HepG2 (cell line): ENCODE data around the gene ADPRS. TPM values are rescaled to one million over a fixed set of nuclear protein-coding genes. Genes with fewer than 3 reads are reported as not detected.

Experiments used
- HES4 ChIP-seq: sonication (generic); formaldehyde crosslinking; IDR thresholded peaks from 2 replicates; pipeline ENCODE4 v1.9.0; 2021; ENCODE audit warnings: mild to moderate bottlenecking, missing genetic modification reagents, borderline replicate concordance
- HHEX ChIP-seq: IDR thresholded peaks from 2 replicates; pipeline ENCODE4 v1.6.1; 2016; ENCODE audit warnings: control low read depth
- HNRNPL ChIP-seq: fragments of 200-400 bp; formaldehyde crosslinking; IDR thresholded peaks from 2 replicates; pipeline ENCODE4 v1.6.1; 2017; ENCODE audit warnings: mild to moderate bottlenecking, low read depth, low read length
- PHF8 ChIP-seq: sonication (generic); formaldehyde crosslinking; IDR thresholded peaks from 2 replicates; pipeline ENCODE4 v1.5.0; 2020; ENCODE audit warnings: missing genetic modification reagents
- PLRG1 ChIP-seq: fragments of 450-650 bp; conservative IDR thresholded peaks from 2 replicates; pipeline ENCODE4 v1.6.1; 2016
- SALL2 ChIP-seq: sonication (generic); formaldehyde crosslinking; IDR thresholded peaks from 2 replicates; pipeline ENCODE4 v1.8.1; 2023; ENCODE audit warnings: mild to moderate bottlenecking, missing genetic modification reagents, inconsistent platforms
- SMARCC2 ChIP-seq: fragments of 450-650 bp; IDR thresholded peaks from 2 replicates; pipeline ENCODE4 v1.6.1; 2017; ENCODE audit warnings: antibody characterized with exemption, mild to moderate bottlenecking
- SMYD3 ChIP-seq: sonication (generic); formaldehyde crosslinking; IDR thresholded peaks from 2 replicates; pipeline ENCODE4 v1.8.1; 2023; ENCODE audit warnings: mild to moderate bottlenecking, missing genetic modification reagents
- TARDBP ChIP-seq: sonication (generic); formaldehyde crosslinking; IDR thresholded peaks from 2 replicates; pipeline ENCODE4 v1.8.0; 2022; ENCODE audit warnings: mild to moderate bottlenecking, missing genetic modification reagents
- TBP ChIP-seq: sonication (generic); formaldehyde crosslinking; IDR thresholded peaks from 2 replicates; pipeline ENCODE4 v1.5.0; 2020; ENCODE audit warnings: missing genetic modification reagents
- ZBTB20 ChIP-seq: sonication (generic); formaldehyde crosslinking; IDR thresholded peaks from 2 replicates; pipeline ENCODE4 v1.8.1; 2023; ENCODE audit warnings: missing genetic modification reagents, low read depth, mild to moderate bottlenecking, borderline replicate concordance
- ZFP36L2 ChIP-seq: sonication (generic); formaldehyde crosslinking; IDR thresholded peaks from 2 replicates; pipeline ENCODE4 v1.4.0; 2020; ENCODE audit warnings: missing genetic modification reagents
- ZNF101 ChIP-seq: sonication (generic); formaldehyde crosslinking; IDR thresholded peaks from 2 replicates; pipeline ENCODE4 v1.4.0; 2020; ENCODE audit warnings: mild to moderate bottlenecking, low read depth, missing genetic modification reagents, borderline replicate concordance
- ZNF160 ChIP-seq: sonication (generic); formaldehyde crosslinking; IDR thresholded peaks from 2 replicates; pipeline ENCODE4 v1.8.0; 2022; ENCODE audit warnings: mild to moderate bottlenecking, inconsistent platforms, missing genetic modification reagents
- ZNF234 ChIP-seq: sonication (generic); formaldehyde crosslinking; conservative IDR thresholded peaks from 2 replicates; pipeline ENCODE4 v1.5.1; 2020; ENCODE audit warnings: mild to moderate bottlenecking, missing genetic modification reagents
- ZNF616 ChIP-seq: sonication (generic); formaldehyde crosslinking; IDR thresholded peaks from 2 replicates; pipeline ENCODE4 v1.5.0; 2020; ENCODE audit warnings: low read depth, mild to moderate bottlenecking, missing genetic modification reagents
- ZNF709 ChIP-seq: sonication (generic); formaldehyde crosslinking; IDR thresholded peaks from 2 replicates; pipeline ENCODE4 v1.5.0; 2020; ENCODE audit warnings: mild to moderate bottlenecking, missing genetic modification reagents
- ZNF747 ChIP-seq: sonication (generic); formaldehyde crosslinking; IDR thresholded peaks from 2 replicates; pipeline ENCODE4 v1.8.1; 2023; ENCODE audit warnings: missing genetic modification reagents, mild to moderate bottlenecking, borderline replicate concordance
- ZNF749 ChIP-seq: sonication (generic); formaldehyde crosslinking; IDR thresholded peaks from 2 replicates; pipeline ENCODE4 v1.8.0; 2022; ENCODE audit warnings: mild to moderate bottlenecking, missing genetic modification reagents, moderate library complexity, borderline replicate concordance
- ZNF75D ChIP-seq: sonication (generic); formaldehyde crosslinking; IDR thresholded peaks from 2 replicates; pipeline ENCODE4 v1.8.1; 2023; ENCODE audit warnings: missing genetic modification reagents, mild to moderate bottlenecking, borderline replicate concordance
- ZNF773 ChIP-seq: sonication (generic); formaldehyde crosslinking; IDR thresholded peaks from 2 replicates; pipeline ENCODE4 v1.4.0; 2020; ENCODE audit warnings: missing genetic modification reagents, borderline replicate concordance
- ZSCAN25 ChIP-seq: sonication (generic); formaldehyde crosslinking; IDR thresholded peaks from 2 replicates; pipeline ENCODE4 v1.8.0; 2022; ENCODE audit warnings: mild to moderate bottlenecking, missing genetic modification reagents
- polyA plus RNA-seq, 8 experiments: library from polyadenylated mRNA; depleted of rRNA in 3 of 8; stranded (reverse) in 7 of 8; unstranded in 1 of 8; fragments of >200 nt; fragmentation: Illumina TruSeq in 4 of 8; extraction: Trizol in 4 of 8; gene quantifications; 2 replicates each; pipeline versions ENCODE4 v1.2.1 to v1.2.3, GENCODE V29; 2011 to 2016; ENCODE audit warnings: low read depth in 4 of 8, missing spikeins in 1 of 8, mixed read lengths in 1 of 8; ENCODE audit not compliant: insufficient read depth in 1 of 8
- total RNA-seq, 5 experiments: library from RNA; depleted of rRNA; stranded (reverse); fragments of >200 nt; fragmentation: Illumina TruSeq; extraction: Trizol; gene quantifications; 2 replicates each; pipeline ENCODE4 v1.2.3, GENCODE V29; 2016; ENCODE audit warnings: low read depth in 1 of 5
- TF ChIP-seq, protein P1 (sequence below): sonication (generic); formaldehyde crosslinking; IDR thresholded peaks from 2 replicates; pipeline ENCODE4 v1.5.0; 2020; ENCODE audit warnings: mild to moderate bottlenecking, missing genetic modification reagents
- TF ChIP-seq, protein P2 (sequence below): sonication (generic); formaldehyde crosslinking; IDR thresholded peaks from 2 replicates; pipeline ENCODE4 v1.5.0; 2020; ENCODE audit warnings: mild to moderate bottlenecking, missing genetic modification reagents
- TF ChIP-seq, protein P3 (sequence below): sonication (generic); formaldehyde crosslinking; IDR thresholded peaks from 2 replicates; pipeline ENCODE4 v1.4.0; 2020; ENCODE audit warnings: missing genetic modification reagents, borderline replicate concordance

ADPRS gene
- total and polyA plus RNA-seq, 2 of the 13 experiments (the other 11 are each of a cell fraction or from before 2014, with no cell fraction given), result 30.6 to 36.4 TPM

DNA sequence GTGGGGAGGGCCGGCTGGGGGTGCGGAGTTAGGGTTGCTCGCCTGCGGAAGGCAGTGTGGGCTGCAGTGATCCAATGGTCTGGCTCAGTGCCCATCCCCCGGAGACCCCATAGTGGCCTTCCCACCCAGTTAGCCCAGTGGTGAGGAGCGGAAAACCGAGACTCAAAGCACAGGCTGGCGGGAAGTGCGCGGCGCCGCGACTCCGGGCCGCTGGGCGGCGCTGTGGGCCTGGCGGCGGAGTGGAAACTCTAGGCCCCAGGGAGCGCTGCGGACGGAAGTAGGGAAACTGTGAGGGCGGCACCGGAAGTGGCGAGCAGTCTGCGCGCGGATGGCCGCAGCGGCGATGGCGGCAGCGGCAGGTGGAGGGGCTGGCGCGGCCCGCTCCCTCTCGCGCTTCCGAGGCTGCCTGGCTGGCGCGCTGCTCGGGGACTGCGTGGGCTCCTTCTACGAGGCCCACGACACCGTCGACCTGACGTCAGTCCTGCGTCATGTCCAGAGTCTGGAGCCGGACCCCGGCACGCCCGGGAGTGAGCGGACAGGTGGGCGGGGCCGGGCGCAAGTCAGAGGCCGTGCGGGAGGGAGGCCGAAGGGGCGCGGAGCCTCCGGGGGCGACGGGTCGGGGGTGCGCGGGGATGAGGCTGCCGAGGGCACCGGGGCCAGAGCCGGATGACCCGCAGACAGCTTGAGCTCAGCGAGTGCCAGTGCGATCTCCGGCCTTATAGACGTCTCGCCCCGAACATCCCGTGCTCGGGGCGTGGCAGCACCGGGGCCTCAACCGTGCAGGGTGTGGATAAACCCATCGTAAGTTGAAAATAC, at the start of gene ADPRS (continued):
- TF ChIP-seq, protein P1, sequence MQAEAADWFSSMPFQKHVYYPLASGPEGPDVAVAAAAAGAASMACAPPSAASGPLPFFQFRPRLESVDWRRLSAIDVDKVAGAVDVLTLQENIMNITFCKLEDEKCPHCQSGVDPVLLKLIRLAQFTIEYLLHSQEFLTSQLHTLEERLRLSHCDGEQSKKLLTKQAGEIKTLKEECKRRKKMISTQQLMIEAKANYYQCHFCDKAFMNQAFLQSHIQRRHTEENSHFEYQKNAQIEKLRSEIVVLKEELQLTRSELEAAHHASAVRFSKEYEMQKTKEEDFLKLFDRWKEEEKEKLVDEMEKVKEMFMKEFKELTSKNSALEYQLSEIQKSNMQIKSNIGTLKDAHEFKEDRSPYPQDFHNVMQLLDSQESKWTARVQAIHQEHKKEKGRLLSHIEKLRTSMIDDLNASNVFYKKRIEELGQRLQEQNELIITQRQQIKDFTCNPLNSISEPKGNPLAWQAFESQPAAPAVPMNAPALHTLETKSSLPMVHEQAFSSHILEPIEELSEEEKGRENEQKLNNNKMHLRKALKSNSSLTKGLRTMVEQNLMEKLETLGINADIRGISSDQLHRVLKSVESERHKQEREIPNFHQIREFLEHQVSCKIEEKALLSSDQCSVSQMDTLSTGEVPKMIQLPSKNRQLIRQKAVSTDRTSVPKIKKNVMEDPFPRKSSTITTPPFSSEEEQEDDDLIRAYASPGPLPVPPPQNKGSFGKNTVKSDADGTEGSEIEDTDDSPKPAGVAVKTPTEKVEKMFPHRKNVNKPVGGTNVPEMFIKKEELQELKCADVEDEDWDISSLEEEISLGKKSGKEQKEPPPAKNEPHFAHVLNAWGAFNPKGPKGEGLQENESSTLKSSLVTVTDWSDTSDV (CRISPR knock-in tag), result 0 out of 2 replicates have a peak, but pooled peaks have one; percentile 56
- no peak; the same call in 1 of the 2 replicates for TF ChIP-seq ZNF234 (CRISPR knock-in tag)
- no peak for TF ChIP-seq SMARCC2
- TF ChIP-seq PHF8 (CRISPR knock-in tag), result peak; percentile 95
- TF ChIP-seq HES4 (CRISPR knock-in tag), result peak; percentile 98
- TF ChIP-seq ZNF773 (CRISPR knock-in tag), result peak; percentile 80; the same call in 1 of the 2 replicates
- TF ChIP-seq ZFP36L2 (CRISPR knock-in tag), result no peak
- TF ChIP-seq ZBTB20 (CRISPR knock-in tag), result no peak; the same call in 1 of the 2 replicates
- TF ChIP-seq, protein P2, sequence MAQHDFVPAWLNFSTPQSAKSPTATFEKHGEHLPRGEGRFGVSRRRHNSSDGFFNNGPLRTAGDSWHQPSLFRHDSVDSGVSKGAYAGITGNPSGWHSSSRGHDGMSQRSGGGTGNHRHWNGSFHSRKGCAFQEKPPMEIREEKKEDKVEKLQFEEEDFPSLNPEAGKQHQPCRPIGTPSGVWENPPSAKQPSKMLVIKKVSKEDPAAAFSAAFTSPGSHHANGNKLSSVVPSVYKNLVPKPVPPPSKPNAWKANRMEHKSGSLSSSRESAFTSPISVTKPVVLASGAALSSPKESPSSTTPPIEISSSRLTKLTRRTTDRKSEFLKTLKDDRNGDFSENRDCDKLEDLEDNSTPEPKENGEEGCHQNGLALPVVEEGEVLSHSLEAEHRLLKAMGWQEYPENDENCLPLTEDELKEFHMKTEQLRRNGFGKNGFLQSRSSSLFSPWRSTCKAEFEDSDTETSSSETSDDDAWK (CRISPR knock-in tag), result no peak
- TF ChIP-seq SALL2 (CRISPR knock-in tag), result peak; percentile 97
- peak; percentile 94 for TF ChIP-seq TARDBP (CRISPR knock-in tag)
- peak; percentile 98 for TF ChIP-seq ZNF709 (CRISPR knock-in tag)
- TF ChIP-seq PLRG1, result no peak
- TF ChIP-seq SMYD3, result no peak
- TF ChIP-seq ZNF160 (CRISPR knock-in tag), result peak; percentile 39
- TF ChIP-seq, protein P3, sequence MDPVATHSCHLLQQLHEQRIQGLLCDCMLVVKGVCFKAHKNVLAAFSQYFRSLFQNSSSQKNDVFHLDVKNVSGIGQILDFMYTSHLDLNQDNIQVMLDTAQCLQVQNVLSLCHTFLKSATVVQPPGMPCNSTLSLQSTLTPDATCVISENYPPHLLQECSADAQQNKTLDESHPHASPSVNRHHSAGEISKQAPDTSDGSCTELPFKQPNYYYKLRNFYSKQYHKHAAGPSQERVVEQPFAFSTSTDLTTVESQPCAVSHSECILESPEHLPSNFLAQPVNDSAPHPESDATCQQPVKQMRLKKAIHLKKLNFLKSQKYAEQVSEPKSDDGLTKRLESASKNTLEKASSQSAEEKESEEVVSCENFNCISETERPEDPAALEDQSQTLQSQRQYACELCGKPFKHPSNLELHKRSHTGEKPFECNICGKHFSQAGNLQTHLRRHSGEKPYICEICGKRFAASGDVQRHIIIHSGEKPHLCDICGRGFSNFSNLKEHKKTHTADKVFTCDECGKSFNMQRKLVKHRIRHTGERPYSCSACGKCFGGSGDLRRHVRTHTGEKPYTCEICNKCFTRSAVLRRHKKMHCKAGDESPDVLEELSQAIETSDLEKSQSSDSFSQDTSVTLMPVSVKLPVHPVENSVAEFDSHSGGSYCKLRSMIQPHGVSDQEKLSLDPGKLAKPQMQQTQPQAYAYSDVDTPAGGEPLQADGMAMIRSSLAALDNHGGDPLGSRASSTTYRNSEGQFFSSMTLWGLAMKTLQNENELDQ (CRISPR knock-in tag), result no peak
- 0 out of 2 replicates have a peak, but pooled peaks have one; percentile 22 for TF ChIP-seq HNRNPL
- TF ChIP-seq ZNF75D (CRISPR knock-in tag), result no peak
- no peak for TF ChIP-seq TBP (CRISPR knock-in tag)
- peak; percentile 89 for TF ChIP-seq ZNF749 (CRISPR knock-in tag)
- no peak for TF ChIP-seq HHEX
- TF ChIP-seq ZNF747 (CRISPR knock-in tag), result no peak; the same call in 1 of the 2 replicates
- TF ChIP-seq ZNF101 (CRISPR knock-in tag), result no peak; the same call in 1 of the 2 replicates
- peak; percentile 1; the same call in 1 of the 2 replicates for TF ChIP-seq ZSCAN25 (CRISPR knock-in tag)
- peak; percentile 94 for TF ChIP-seq ZNF616 (CRISPR knock-in tag)
